ENCODE results near the gene RSPH9. TPM values are rescaled to one million over a fixed set of nuclear protein-coding genes. Genes with fewer than 3 reads are reported as not detected.

Gene RSPH9
- total and polyA plus RNA-seq, 4 donors: under 0.01 to 0.19 (median 0.12) TPM

DNA sequence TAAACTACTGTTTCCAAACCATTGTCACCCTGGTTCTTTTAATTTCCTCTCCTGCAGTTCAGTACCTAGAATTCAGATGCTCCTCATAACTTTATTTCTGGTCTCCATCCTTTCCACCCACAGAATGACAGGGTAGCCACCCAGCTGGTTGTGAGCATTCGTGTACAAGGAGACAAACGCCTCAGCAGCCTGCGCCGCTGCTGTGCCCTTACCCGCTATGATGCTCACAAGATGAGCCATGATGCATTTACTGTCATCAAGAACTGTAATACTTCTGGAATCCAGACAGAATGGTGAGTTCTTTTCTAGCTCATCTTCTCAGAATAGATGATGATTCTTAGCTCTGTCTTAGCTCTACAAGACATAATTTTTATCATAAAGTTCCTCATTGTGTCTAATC lies 34.4 kb upstream of the RSPH9 start:
- TF ChIP-seq, protein P1, sequence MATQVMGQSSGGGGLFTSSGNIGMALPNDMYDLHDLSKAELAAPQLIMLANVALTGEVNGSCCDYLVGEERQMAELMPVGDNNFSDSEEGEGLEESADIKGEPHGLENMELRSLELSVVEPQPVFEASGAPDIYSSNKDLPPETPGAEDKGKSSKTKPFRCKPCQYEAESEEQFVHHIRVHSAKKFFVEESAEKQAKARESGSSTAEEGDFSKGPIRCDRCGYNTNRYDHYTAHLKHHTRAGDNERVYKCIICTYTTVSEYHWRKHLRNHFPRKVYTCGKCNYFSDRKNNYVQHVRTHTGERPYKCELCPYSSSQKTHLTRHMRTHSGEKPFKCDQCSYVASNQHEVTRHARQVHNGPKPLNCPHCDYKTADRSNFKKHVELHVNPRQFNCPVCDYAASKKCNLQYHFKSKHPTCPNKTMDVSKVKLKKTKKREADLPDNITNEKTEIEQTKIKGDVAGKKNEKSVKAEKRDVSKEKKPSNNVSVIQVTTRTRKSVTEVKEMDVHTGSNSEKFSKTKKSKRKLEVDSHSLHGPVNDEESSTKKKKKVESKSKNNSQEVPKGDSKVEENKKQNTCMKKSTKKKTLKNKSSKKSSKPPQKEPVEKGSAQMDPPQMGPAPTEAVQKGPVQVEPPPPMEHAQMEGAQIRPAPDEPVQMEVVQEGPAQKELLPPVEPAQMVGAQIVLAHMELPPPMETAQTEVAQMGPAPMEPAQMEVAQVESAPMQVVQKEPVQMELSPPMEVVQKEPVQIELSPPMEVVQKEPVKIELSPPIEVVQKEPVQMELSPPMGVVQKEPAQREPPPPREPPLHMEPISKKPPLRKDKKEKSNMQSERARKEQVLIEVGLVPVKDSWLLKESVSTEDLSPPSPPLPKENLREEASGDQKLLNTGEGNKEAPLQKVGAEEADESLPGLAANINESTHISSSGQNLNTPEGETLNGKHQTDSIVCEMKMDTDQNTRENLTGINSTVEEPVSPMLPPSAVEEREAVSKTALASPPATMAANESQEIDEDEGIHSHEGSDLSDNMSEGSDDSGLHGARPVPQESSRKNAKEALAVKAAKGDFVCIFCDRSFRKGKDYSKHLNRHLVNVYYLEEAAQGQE (IDR thresholded peaks at IDR 0.05): no peak
- TF ChIP-seq, protein P2, sequence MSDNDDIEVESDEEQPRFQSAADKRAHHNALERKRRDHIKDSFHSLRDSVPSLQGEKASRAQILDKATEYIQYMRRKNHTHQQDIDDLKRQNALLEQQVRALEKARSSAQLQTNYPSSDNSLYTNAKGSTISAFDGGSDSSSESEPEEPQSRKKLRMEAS (IDR thresholded peaks at IDR 0.05): no peak
- no peak for TF ChIP-seq JUND (IDR thresholded peaks at IDR 0.05)
- no peak for TF ChIP-seq RAD21 (IDR thresholded peaks at IDR 0.05)
- TF ChIP-seq, protein P3, sequence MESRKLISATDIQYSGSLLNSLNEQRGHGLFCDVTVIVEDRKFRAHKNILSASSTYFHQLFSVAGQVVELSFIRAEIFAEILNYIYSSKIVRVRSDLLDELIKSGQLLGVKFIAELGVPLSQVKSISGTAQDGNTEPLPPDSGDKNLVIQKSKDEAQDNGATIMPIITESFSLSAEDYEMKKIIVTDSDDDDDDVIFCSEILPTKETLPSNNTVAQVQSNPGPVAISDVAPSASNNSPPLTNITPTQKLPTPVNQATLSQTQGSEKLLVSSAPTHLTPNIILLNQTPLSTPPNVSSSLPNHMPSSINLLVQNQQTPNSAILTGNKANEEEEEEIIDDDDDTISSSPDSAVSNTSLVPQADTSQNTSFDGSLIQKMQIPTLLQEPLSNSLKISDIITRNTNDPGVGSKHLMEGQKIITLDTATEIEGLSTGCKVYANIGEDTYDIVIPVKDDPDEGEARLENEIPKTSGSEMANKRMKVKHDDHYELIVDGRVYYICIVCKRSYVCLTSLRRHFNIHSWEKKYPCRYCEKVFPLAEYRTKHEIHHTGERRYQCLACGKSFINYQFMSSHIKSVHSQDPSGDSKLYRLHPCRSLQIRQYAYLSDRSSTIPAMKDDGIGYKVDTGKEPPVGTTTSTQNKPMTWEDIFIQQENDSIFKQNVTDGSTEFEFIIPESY (IDR thresholded peaks at IDR 0.05): no peak
- no peak for TF ChIP-seq HNF4G (IDR thresholded peaks at IDR 0.05)
- no peak for TF ChIP-seq HNF4A (conservative IDR thresholded peaks at IDR 0.05)
- TF ChIP-seq NR2F2 (IDR thresholded peaks at IDR 0.05): no peak
- TF ChIP-seq FOXA1 (IDR thresholded peaks at IDR 0.05): no peak
- no peak for TF ChIP-seq YY1 (IDR thresholded peaks at IDR 0.05)
- TF ChIP-seq RXRA (IDR thresholded peaks at IDR 0.05): no peak
- no peak for TF ChIP-seq TAF1 (conservative IDR thresholded peaks at IDR 0.05)
- TF ChIP-seq, protein P4, sequence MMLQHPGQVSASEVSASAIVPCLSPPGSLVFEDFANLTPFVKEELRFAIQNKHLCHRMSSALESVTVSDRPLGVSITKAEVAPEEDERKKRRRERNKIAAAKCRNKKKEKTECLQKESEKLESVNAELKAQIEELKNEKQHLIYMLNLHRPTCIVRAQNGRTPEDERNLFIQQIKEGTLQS (IDR thresholded peaks at IDR 0.05): no peak
- no peak for TF ChIP-seq FOXA2 (IDR thresholded peaks at IDR 0.05)
- TF ChIP-seq SP1 (IDR thresholded peaks at IDR 0.05): no peak
- TF ChIP-seq, protein P5, sequence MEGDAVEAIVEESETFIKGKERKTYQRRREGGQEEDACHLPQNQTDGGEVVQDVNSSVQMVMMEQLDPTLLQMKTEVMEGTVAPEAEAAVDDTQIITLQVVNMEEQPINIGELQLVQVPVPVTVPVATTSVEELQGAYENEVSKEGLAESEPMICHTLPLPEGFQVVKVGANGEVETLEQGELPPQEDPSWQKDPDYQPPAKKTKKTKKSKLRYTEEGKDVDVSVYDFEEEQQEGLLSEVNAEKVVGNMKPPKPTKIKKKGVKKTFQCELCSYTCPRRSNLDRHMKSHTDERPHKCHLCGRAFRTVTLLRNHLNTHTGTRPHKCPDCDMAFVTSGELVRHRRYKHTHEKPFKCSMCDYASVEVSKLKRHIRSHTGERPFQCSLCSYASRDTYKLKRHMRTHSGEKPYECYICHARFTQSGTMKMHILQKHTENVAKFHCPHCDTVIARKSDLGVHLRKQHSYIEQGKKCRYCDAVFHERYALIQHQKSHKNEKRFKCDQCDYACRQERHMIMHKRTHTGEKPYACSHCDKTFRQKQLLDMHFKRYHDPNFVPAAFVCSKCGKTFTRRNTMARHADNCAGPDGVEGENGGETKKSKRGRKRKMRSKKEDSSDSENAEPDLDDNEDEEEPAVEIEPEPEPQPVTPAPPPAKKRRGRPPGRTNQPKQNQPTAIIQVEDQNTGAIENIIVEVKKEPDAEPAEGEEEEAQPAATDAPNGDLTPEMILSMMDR (IDR thresholded peaks at IDR 0.05; ENCODE audit: low read depth, low read length, missing input control): no peak
- TF ChIP-seq GABPA (IDR thresholded peaks at IDR 0.05 in 1 of 2, conservative IDR thresholded peaks at IDR 0.05 in 1 of 2): no peak
- TF ChIP-seq EGR1 (IDR thresholded peaks at IDR 0.05; ENCODE audit: low read depth in 2 of 2): no peak
- H3K4me1 ChIP-seq (ENCODE audit: control insufficient read depth in 4 of 4, insufficient read depth in 4 of 4, low read length in 3 of 4): no peaks in the 10 kb centered on the region
- no peak overlapping the region for H3K9ac ChIP-seq (ENCODE audit: low read depth in 1 of 2, low read length in 2 of 2)
- no peak overlapping the region for H3K4me3 ChIP-seq (ENCODE audit: low read depth in 1 of 3, low read length in 3 of 3)
- no peak for DNase-seq (ENCODE audit: low spot score)
- peaks cover under 1 to 20% (median 12%) of the 10 kb centered on the region in 4 donors for H3K36me3 ChIP-seq (ENCODE audit: control insufficient read depth in 4 of 4, insufficient read depth in 3 of 4, low read depth in 1 of 4, low read length in 3 of 4)
- H3K9me3 ChIP-seq (ENCODE audit: control insufficient read depth in 4 of 4, low read length in 3 of 4): no peaks in the 10 kb centered on the region
- 96% methylated on average over 5 of the region's 5 CpGs for WGBS
- no peaks in the 10 kb centered on the region for H3K27me3 ChIP-seq (ENCODE audit: control insufficient read depth in 4 of 4, insufficient read depth in 4 of 4, low read length in 3 of 4)
- H3K27ac ChIP-seq (ENCODE audit: low read depth in 1 of 2, low read length in 2 of 2): no peak overlapping the region

Data from liver (tissue), 9 donors.